NCI-H524 (cell line): ENCODE data around the gene ZNF221.
A peak's percentile ranks its signal among the peaks of the same experiment; 100 is the strongest.
"Not testable (repeated sequence)": the region's sequence is repeated elsewhere in the genome, so short reads cannot be mapped to it uniquely, and the experiment has no call there.

Experiments used
- DNase-seq, 2 experiments: peaks; one replicate each; lab custom pipeline; 2025; lab: John Stamatoyannopoulos, UW

ZNF221 gene

DNA sequence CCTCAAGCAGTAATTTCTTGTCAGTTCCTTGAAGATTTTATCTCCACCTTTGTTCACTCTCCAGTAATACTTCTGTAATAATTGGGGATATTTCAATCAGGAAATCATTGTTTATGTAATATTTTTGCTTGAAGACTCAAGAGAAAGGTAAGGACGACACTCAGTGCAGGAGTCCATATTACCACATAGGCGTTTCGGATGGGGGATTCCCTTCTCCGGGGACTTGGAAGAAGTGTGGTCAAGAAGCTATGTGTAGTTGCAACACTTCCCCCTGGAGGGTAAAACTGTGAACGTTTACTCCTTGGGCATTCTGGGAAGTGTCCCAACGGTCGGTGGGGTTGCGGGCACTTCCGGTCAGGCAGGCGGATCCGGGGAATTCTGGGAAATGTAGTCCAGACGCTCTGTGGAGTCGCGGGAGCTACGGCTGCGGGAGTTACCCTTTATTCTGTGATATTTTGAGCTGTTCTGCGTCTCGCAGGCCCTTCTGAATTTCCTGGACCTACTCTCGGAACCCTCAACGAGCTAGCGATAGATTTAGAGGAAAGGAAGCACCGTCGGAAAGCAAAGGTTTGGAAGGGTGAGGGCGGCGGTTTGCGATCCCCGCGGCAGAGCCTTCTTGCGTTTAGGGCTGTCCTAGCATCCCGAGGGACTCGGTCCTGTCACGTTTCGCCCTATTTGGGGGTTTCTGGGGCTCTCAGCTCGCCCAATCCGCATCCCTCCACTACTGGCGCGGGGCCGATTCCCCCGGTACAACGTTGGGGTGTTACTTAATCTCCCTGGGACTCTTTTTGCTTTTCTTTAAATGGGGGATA is at the start of gene ZNF221:
TSS of gene ZNF221 (plus strand) at position 395 of the 812 bp plus-strand sequence. CDS start 11,499 bp downstream, outside the sequence.
- DNase-seq: peak; percentile 92 to 97

DNA sequence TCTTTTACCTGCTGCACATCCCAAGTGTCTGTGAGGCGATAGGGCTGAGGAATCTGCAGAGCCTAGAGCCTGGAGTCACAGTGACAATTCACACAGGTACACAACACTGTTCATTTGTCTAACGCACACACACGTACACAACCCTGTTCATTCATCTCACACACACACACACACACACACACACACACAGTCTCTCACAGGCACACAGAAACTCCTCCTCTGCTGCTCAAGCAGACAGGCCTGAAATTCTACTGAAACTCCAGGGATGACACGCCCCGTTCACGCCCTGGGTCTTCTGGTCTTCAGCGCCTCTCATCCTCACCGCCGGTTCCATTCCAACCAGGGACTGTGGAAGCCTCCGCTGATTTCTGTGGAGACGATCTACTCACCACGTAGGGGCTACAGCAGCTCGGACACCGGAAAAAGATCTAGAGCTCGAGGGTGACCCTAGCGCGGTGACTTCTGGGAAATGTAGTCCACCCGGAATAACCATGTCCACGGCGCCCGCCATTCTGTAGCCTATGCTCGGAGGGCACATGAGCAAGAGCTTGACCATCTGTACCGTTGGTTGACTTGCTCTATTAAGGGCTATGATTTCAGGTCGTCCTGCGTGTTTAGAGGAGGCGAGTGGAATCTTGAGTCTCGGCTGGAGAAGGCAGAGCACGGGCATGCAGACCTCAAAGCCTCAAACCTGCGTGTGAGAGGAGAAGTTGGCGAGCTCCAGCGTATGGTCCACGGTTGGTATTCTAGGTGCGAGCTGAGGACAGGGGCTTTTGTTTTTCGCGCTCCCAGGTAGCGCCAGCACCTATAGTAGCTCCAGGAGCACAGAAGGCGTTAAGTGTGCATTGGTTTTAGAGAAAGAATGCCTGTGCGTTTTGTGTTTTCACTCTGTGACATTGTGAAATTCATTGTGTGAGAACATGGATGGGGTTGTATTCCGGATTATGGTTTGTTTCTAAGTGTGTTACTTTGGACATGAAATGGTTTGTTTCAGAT is 49.3 kb upstream of the ZNF221 start:
- DNase-seq: no peak

DNA sequence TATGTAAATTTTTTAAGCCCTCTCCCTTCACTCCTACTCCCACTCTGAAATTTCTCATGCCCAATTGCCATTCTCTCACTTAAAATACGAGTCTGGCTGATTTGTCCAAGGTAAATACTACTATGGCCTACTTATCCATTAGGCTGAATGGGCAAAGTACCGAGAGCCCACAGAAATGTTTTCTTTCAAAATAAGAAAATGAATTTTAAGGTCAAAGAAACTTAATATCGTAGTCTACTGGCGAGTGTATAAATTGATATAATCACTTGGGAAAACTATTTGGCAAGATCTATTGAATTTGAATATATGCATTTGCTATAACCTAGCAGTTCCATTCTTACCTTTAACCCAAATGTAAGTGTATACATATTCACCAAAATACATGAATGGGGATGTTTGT is 48.6 kb upstream of the ZNF221 start:
- DNase-seq: no peak

DNA sequence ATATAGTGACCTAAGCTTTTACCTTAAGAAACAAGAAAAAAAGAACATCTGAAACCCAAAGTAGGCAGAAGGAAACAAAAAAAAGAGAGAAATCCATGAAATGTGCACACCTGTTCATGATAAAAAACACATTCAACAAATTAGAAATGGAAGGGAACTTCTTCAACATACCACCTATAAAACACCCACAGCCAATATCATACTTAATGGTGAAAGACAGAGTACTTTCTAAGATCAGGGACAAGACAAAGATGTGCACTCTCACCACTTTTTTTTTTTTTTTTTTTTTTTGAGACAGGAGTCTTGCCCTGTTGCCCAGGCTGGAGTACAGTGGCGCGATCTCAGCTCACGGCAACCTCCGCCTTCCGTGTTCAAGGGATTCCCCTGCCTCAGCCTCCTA is 45.1 kb upstream of the ZNF221 start:
- DNase-seq: no peak

DNA sequence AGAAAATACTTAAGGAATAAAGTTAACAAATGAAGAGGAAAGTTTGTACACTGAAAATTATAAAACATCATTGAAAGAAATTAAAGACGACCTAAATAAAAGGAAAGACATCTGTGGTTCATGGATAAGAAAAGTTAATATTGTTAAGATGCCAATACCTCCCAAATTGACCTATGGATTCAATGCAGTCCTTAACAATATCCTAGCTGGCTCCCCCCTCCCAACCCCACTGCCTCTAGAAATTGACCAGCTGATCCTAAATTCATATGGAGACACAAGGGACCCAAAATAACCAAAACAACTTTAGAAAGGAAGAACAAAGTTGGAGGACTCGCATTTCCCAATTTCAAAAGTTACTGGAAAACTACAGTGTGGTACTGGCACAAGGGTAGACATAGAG is 44.3 kb upstream of the ZNF221 start:
- DNase-seq: no peak

DNA sequence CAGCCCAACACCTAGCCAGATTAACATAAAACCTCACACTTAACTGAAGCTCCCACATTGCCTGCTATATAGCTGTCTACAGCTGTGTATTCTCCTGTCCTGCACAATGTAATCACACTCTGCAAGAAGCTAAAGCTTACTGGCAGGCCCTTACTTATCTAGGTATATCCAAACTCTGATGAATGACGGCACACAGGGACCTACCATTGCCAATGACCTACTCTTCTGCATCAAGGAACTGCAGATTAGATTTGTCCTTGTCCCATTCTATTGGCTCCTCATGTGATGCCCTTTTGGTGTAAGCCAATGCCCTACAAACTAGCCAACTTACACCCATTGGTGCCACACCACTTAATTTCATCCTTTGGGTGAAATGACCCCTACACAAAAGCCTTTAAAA is 42.4 kb upstream of the ZNF221 start:
- no peak for DNase-seq

DNA sequence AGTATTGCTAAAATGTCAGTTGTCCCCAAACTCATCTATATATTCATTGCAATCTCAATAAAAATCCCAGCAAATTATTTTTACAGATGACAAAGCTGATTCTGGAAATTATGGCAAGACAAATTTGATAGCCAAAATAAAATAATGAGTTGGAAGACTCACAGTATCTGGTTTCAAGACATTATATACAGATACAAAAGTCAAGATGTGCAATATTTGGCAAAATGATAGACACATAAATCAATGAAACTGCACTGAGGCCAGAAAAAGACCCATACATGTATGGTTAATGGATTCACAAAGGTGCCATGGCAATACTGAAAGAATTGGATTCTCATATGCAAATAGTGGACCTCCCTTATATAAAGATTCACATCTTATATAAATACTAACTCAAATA is 40.1 kb upstream of the ZNF221 start:
- no peak for DNase-seq

DNA sequence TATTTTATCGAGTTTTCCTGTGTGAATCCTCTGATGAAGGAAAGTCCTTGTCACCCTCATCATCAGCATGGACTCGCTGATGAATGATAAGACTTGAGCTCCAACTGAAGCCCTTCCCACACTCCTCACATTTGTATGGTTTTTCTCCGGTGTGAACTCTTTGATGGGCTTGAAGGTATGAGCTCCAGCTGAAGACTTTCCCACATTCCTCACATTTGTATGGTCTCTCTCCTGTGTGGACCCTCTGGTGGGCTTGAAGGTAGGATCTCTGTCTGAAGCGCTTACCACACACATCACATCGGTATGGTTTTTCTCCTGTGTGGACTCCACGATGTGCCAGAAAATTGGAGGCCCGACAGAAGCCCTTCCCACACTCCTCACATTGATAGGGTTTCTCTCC is 37.6 kb upstream of the ZNF221 start:
- no peak for DNase-seq

DNA sequence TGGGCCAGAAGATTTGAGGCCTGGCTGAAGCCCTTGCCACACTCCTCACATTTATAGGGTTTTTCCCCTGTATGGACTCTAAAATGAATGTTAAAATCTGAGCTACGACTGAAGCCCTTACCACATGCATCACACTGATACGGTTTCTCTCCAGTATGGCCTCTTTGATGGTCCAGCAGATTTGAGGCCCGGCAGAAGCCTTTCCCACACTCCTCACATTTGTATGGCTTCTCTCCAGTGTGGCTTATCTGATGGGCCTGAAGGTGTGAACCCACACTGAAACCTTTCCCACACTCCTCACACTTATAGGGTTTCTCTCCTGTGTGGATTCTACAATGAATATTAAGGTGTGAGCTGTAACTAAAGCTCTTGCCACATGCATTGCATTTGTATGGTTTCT is 37.0 kb upstream of the ZNF221 start:
- DNase-seq: no peak

DNA sequence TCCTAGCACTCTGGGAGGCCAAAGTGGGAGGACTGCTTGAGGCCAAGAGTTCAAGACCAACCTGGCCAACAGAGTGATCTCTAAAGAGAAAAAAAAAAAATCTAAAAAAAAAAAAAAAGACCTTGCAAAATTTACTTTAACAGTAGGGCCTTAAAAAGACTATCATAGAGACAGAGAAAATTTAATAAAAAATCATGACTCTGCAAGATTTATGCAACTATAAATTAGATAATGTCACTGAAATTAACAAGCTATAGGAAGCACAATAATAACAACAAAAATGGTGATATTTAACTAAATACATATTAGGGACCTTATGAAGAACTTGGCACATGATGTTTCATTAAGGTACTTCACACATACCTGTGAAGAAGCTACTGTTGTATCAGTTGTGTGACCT is 27.2 kb upstream of the ZNF221 start:
- DNase-seq: no peak

DNA sequence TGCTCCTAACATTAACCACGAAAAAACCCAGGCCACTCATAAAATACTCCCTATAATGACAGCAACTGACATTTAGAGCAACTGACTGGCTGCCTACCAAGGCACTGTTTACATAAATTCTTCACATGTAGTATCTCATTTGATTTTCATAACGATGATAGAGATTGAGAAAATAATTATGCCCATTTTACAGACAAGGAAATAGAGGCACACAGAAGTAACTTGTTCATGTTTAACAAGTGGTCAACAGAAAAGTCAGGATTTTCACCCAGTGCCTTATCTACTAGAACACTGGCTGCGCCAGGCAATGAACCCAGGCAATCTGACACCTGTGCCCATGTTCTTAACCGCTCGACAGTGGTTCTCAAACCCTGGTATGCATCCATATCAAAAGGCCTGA is 22.2 kb upstream of the ZNF221 start:
- no peak for DNase-seq

DNA sequence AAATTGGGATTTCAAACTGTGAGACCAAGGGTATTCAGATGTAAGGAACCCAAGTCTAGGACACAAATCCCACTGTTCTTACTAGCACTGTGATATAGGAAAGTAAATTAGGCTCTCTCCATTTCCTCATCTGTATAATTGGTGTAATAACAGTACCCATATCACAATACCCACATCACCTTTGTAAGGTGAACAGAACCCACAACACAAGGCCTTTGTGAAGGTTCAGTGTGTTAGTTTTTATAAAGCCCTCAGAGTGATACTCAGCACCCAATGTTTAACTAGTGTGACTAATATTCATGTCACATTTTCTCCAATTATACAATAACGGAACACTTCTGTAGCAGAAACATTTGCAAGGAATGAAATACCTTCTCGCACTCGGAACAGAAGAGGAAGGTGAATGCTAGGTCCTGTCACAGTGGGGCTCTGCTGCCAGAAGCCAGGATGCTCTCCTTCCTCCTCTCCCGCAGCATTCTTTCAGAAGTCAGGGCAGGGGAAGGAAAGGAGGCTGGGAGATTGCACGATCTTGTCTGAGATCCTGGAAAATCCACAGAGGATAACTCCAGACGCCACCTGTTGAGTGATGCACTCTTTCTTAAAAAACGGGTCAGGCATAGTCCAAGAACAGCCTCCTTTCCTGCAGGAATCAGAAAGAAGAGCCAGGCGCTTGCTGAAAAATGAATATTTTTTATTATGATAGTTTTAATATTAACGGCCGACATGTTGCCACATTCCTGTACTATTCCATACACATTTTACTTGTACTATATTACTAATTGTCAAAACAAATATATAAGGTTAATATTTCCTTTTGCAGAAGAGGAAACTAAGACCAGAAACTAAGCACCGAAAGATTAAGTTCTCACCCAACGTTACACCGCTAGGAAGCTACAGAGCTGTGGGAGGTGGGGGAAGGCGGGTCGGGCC is 16.7 kb upstream of the ZNF221 start:
- peak in 1 of 2 experiments; percentile 1 for DNase-seq

DNA sequence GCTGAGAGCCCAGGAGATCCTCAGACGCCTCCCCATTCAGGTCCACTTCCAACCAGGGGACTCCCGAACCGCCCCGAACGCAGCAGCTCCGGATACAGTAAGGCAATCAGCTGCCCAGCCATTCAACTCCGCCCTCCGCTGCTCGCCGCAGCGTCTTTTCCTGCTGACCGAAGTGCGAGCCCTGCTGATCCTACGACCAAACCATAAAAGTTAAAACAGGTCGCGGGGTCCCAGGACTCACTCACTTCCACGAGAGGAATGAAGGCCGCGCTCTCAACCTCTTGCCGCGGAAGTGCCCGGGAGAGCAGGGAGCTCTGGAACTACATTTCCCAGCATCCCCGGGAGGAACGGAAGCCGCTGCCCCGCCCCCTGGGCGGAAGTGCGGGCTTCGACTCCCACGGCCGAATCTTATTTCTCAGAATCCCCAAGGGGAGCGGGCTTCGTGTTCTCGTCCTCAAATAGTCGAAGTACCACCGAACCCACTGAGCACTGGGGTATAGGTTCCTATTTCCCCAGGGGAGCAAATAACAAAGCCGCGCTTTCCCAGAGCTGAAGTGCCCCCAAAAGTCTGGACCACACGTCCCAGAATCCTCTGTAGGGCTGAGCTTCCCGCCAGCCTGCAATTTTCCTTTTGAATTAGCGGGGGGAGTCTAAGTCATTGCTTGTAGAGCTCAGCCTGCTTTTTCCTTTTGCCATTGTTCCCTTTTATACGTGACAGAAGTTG is 15.9 kb upstream of the ZNF221 start, which contains the start of gene ZNF45:
TSS of gene ZNF45 (minus strand) at position 298 of the 724 bp plus-strand sequence. CDS start 13,097 bp downstream, outside the sequence.
- DNase-seq: peak; percentile 82 to 85

DNA sequence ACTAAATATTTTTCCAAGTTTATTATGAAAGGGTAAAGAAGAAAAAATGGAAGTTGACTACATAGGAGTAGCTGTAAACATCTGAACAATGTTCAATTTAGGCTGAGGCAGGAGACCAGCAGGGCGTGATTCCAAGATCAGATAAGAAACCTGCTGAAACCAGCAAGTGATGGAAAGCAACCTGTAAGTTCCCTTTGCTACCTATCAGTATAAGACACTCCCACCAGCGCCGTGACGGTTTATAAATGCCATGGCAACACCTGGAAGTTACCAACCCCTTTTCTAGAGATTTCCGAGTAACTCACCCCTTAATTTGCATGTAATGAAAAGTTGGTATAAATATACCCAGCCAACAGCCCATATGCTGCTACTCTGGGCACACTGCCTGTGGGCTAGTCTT is 14.8 kb upstream of the ZNF221 start:
- DNase-seq: no peak

DNA sequence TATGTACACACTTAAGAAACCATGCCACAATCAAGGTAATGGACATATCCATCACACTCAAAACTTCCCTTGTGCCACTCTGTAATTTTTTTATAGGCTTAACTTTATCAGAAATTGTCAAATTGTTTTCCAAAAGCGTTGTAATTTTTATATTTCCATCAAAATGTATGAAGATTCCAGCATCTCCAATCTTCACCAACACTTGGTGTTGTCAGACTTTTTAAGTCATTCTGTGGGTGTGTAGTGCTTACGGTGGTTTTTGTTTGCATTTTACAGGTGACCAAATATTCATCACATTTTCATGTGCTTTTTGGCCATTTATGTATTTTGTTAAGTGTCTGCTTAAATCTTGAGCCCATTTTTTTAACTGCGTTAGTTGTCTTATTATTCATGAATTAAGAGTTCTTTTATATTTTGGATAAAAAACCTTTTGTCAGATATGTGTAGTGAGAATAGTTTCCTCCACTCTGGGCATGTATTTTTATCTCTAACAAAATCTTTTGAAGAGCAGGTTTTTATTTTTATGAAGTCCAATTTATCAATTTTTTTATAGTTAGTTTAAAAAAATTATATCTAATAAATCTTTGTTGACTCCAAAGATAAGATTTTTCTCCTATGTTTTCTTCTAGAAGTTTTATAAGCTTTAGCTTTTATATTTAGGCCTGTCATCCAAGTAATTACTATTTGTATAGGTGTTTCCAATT is 11.3 kb upstream of the ZNF221 start:
- DNase-seq: no peak

DNA sequence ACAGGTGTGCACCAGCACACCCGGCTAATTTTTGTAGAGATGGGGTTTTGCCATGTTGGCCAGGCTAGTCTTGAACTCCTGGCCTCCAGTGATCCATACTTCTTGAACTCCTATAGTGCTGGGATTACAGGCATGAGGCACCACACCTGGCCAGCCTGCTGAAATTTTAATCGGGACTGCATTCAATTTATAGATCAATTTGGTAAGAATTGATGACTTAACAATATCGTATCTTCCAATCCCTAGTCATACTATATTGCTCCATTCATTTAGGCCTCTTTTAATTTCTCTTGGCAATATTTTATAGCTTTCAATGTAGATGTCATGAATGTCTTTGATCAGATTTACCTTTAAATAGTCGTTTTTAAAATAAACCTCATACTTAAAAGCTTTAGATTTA is 10.3 kb upstream of the ZNF221 start:
- DNase-seq: no peak

DNA sequence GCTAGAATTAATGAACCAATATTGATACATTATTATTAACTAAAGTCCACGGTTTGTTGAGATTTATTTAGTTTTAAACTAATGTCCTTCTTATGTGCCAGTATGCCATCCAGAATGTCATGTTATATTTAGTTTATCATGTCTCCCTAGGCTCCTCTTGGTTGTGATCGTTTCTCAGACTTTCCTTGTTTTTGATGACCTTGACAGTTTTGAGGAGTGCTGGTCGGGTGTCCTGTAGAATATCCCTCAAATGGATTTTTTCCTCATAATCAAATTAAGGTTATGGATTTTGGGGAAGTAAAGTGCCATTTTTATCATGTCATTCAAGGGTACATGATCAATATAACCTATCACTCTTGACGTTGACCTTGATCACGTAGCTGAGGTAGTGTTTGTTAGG is 9.8 kb upstream of the ZNF221 start:
- DNase-seq: no peak

DNA sequence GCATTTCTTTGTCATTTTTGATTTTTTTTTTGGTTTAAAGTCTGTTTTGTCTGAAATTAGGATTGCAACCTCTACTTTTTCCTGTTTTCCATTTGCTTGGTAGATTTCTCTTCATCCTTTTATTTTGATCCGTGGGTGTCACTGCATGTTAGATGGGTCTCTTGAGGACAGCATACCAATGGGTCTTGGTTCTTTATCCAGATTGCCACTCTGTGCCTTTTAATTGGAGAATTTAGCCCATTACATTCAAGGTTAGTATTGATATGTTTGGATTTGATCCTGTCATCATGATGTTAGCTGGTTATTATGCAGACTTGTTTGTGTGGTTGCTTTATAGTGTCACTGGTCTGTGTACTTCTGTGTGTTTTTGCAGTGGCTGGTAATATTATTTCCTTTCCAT is 3.6 kb upstream of the ZNF221 start:
- DNase-seq: not testable (repeated sequence)

DNA sequence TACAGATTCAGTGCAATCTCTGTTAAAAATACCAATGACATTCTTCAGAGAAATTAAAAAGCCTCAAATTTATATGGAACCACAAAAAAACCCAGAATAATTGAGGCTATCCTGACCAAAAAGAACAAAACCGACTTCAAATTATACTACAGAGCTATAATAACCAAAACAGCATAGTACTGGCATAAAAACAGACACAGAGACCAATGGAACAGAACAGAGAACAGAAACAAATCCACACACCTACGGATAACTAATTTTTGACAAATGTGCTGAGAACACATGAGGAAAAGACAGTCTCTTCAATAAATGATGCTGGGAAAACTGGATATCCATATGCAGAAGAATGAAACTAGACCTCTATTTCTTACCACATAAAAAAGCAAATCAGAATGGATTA is 1.2 kb upstream of the ZNF221 start:
- DNase-seq: not testable (repeated sequence)

DNA sequence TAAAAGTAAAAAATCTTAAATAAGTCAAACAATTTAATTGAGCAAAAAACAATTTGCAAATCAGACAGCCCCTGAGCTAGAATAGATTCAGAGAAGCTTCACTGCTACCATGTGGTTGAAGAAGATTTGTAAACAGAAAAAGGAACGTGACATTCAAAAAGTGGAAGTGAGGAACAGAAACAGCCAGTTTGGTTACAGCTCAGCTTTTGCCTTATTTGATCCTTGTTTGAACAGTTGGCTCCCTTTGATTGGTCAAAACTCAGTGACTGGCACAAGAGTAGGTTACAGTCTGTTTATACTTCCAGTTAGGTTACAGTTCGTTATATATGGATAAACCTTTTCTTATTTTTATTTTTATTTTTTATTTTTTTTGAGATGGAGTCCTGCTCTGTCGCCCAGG is 5.8 kb downstream of the ZNF221 start:
- DNase-seq: no peak
